ENCODE measurements around the gene PACRG.

The PACRG gene

DNA sequence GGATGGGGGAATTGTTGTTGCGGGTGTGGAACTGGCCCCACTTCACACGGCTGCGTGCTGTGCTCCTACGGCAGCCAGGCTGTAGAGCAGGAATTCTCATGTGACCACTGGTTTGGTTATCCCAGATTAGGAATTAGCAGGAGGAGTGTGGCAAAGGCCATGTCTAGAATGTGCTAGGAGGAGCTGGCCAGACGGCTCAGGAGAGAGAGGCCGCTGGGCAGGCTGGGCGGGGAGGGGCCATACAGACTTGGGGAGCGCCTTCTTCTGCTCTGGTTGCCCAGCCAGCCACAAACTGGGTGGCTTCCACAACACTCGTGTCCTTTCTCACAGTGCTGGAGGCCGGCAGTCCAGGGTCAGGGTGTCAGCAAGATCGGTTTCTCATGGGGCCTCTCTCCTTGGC is 441.7 kb downstream of the PACRG start:
- TF ChIP-seq POLR2AphosphoS5 (IDR thresholded peaks at IDR 0.05; ENCODE audit: low read depth, low read length) (no peak), SIN3A (IDR thresholded peaks at IDR 0.05; ENCODE audit: borderline replicate concordance, insufficient read depth, low read length) (no peak), FOXP2 (optimal IDR thresholded peaks at IDR 0.05; ENCODE audit: borderline replicate concordance, extremely low read depth, extremely low read length, insufficient read depth) (no peak), TAF1 (IDR thresholded peaks at IDR 0.05; ENCODE audit: borderline replicate concordance, insufficient read depth, low read length) (no peak)
- TF ChIP-seq, protein P1, sequence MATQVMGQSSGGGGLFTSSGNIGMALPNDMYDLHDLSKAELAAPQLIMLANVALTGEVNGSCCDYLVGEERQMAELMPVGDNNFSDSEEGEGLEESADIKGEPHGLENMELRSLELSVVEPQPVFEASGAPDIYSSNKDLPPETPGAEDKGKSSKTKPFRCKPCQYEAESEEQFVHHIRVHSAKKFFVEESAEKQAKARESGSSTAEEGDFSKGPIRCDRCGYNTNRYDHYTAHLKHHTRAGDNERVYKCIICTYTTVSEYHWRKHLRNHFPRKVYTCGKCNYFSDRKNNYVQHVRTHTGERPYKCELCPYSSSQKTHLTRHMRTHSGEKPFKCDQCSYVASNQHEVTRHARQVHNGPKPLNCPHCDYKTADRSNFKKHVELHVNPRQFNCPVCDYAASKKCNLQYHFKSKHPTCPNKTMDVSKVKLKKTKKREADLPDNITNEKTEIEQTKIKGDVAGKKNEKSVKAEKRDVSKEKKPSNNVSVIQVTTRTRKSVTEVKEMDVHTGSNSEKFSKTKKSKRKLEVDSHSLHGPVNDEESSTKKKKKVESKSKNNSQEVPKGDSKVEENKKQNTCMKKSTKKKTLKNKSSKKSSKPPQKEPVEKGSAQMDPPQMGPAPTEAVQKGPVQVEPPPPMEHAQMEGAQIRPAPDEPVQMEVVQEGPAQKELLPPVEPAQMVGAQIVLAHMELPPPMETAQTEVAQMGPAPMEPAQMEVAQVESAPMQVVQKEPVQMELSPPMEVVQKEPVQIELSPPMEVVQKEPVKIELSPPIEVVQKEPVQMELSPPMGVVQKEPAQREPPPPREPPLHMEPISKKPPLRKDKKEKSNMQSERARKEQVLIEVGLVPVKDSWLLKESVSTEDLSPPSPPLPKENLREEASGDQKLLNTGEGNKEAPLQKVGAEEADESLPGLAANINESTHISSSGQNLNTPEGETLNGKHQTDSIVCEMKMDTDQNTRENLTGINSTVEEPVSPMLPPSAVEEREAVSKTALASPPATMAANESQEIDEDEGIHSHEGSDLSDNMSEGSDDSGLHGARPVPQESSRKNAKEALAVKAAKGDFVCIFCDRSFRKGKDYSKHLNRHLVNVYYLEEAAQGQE (IDR thresholded peaks at IDR 0.05; ENCODE audit: insufficient read depth in 1 of 2, low read depth in 2 of 2, low read length in 2 of 2): no peak

DNA sequence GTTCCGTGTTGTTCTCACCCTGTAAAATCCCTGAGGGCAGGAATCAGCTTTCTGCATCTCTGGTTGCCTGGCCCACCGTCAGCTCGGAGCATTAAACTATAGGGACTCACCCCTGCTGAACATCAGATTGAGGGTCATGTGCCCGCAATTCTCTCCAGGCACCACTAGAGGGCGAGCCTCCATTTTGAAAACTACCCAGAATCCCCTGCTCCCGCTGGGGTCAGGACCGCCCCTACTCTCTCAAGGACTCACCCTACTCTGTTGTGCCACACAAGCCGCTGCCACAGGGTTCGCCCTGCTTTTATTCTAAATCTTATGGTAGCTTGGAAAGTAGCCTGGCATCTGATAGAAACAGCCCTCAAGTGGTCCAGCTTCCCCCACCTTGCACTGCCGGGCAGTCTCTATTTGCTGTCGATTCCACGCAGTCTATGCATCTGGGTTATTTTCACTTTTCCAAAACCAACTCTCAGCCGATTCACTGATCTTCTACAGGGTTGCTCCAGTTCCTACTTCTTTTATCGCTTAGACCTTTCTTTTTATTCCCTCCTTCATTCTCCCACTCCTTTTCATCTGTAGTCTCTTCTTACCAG is 442.6 kb downstream of the PACRG start:
- no peak for TF ChIP-seq POLR2AphosphoS5 (IDR thresholded peaks at IDR 0.05; ENCODE audit: low read depth, low read length)
- no peak for TF ChIP-seq TAF1 (IDR thresholded peaks at IDR 0.05; ENCODE audit: borderline replicate concordance, insufficient read depth, low read length)
- TF ChIP-seq FOXP2 (optimal IDR thresholded peaks at IDR 0.05; ENCODE audit: borderline replicate concordance, extremely low read depth, extremely low read length, insufficient read depth): no peak
- TF ChIP-seq, protein P1 (IDR thresholded peaks at IDR 0.05; ENCODE audit: insufficient read depth in 1 of 2, low read depth in 2 of 2, low read length in 2 of 2): no peak
- no peak for TF ChIP-seq SIN3A (IDR thresholded peaks at IDR 0.05; ENCODE audit: borderline replicate concordance, insufficient read depth, low read length)

DNA sequence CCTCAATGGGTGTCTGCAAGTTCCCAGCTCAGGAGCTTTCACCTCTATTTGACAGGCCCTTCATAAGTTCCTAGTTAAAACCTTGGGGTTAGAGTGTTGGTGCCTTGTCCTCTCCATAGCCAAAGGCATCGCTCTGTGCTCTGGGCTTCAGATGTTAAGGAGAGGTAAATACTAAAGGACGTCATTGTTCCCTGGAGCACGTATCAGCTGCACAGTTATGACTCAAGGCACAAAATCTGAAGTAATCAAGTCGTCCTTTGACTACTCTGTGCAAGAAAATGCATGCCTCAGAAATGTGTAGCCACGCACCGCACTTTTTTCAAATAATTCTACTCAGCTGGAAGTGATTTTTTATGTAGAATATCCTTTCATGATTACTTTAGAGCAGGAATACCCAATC is 446.0 kb downstream of the PACRG start:
- TF ChIP-seq SIN3A (IDR thresholded peaks at IDR 0.05; ENCODE audit: borderline replicate concordance, insufficient read depth, low read length): no peak
- TF ChIP-seq, protein P1 (IDR thresholded peaks at IDR 0.05; ENCODE audit: insufficient read depth in 1 of 2, low read depth in 2 of 2, low read length in 2 of 2): no peak
- TF ChIP-seq POLR2AphosphoS5 (IDR thresholded peaks at IDR 0.05; ENCODE audit: low read depth, low read length): no peak
- TF ChIP-seq FOXP2 (optimal IDR thresholded peaks at IDR 0.05; ENCODE audit: borderline replicate concordance, extremely low read depth, extremely low read length, insufficient read depth): no peak
- no peak for TF ChIP-seq TAF1 (IDR thresholded peaks at IDR 0.05; ENCODE audit: borderline replicate concordance, insufficient read depth, low read length)

DNA sequence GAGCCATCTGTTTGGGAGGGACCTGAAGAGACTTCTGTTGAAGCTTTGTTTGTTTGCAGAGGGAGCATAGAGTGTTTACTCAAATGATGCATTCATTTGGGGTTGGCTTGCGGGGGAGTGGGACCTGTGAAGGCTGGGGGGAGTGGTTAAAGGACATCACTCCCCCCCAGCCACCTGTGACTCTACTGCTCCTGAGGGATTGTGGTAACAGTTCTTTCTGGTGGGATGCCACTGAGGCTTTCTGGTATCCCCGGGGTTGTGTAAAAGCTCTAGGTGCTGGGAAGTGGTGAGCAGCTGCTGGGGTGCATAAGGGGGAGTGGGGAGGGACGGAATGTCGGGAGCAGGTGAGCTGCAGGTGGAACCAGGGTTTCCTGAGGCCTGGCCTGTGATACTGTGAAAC is 447.5 kb downstream of the PACRG start:
- no peak for TF ChIP-seq FOXP2 (optimal IDR thresholded peaks at IDR 0.05; ENCODE audit: borderline replicate concordance, extremely low read depth, extremely low read length, insufficient read depth)
- TF ChIP-seq, protein P1 (IDR thresholded peaks at IDR 0.05; ENCODE audit: insufficient read depth in 1 of 2, low read depth in 2 of 2, low read length in 2 of 2): no peak
- TF ChIP-seq TAF1 (IDR thresholded peaks at IDR 0.05; ENCODE audit: borderline replicate concordance, insufficient read depth, low read length): no peak
- no peak for TF ChIP-seq POLR2AphosphoS5 (IDR thresholded peaks at IDR 0.05; ENCODE audit: low read depth, low read length)
- TF ChIP-seq SIN3A (IDR thresholded peaks at IDR 0.05; ENCODE audit: borderline replicate concordance, insufficient read depth, low read length): no peak
